K562 (cell line): ENCODE measurements around the gene HEXIM2. TPM values are rescaled to one million over a fixed set of nuclear protein-coding genes. Genes with fewer than 3 reads are reported as not detected.

Experiments
- ATF1 ChIP-seq, 2 experiments: fragments of 450-650 bp in 1 of 2; IDR thresholded peaks; 2 replicates each; pipeline ENCODE4 v1.6.1; 2016; ENCODE audit warnings: missing compliant biosample characterization in 1 of 2, missing genetic modification characterization in 1 of 2
- ESRRA ChIP-seq: fragments of 450-650 bp; IDR thresholded peaks from 2 replicates; pipeline ENCODE4 v1.6.1; 2014; ENCODE audit warnings: low read depth, mild to moderate bottlenecking, moderate library complexity, borderline replicate concordance
- FUS ChIP-seq: fragments of 200-400 bp; formaldehyde crosslinking; optimal IDR thresholded peaks from 2 replicates; pipeline ENCODE3; 2017; ENCODE audit warnings: low read depth, low read length
- GABPA ChIP-seq: fragments of 200-800 bp; sonication (Bioruptor generic); conservative IDR thresholded peaks from 2 replicates; pipeline ENCODE4 v1.6.1; 2016; ENCODE audit warnings: low read depth, missing genetic modification characterization, missing compliant biosample characterization
- HEY1 ChIP-seq: fragments of 250-450 bp; sonication (Bioruptor Pico); IDR thresholded peaks from 2 replicates; pipeline ENCODE4 v1.5.0; 2020; ENCODE audit warnings: mild to moderate bottlenecking, moderate library complexity, borderline replicate concordance
- ILF3 ChIP-seq: fragments of 450-650 bp; IDR thresholded peaks from 2 replicates; pipeline ENCODE4 v1.6.1; 2018; ENCODE audit warnings: antibody characterized with exemption, mild to moderate bottlenecking, moderate library complexity, borderline replicate concordance
- KDM2B ChIP-seq: fragments of 250-450 bp; sonication (Bioruptor Pico); IDR thresholded peaks from 2 replicates; pipeline ENCODE4 v1.8.0; 2021; ENCODE audit warnings: mild to moderate bottlenecking, moderate library complexity
- NR3C1 ChIP-seq: sonication (generic); formaldehyde crosslinking; IDR thresholded peaks from 2 replicates; pipeline ENCODE4 v1.8.1; 2022; ENCODE audit warnings: missing genetic modification reagents
- NRF1 ChIP-seq, 2 experiments: fragments of 450-650 bp; IDR thresholded peaks in 1 of 2; conservative IDR thresholded peaks in 1 of 2; 2 replicates each; pipeline ENCODE4 v1.6.1; 2014; ENCODE audit warnings: mild to moderate bottlenecking in 2 of 2
- POLR2AphosphoS2 ChIP-seq: IDR thresholded peaks from 2 replicates; pipeline ENCODE4 v1.6.1; 2012; ENCODE audit warnings: low read length, improper control_type of control experiment
- PTTG1 ChIP-seq: fragments of 450-650 bp; IDR thresholded peaks from 2 replicates; pipeline ENCODE4 v1.6.1; 2016; ENCODE audit warnings: low read depth, mild to moderate bottlenecking, missing genetic modification characterization, missing compliant biosample characterization
- SMAD1 ChIP-seq: fragments of 150-350 bp; IDR thresholded peaks from 2 replicates; pipeline ENCODE4 v1.6.1; 2014; ENCODE audit warnings: low read length, low read depth; ENCODE audit not compliant: partially characterized antibody
- SMARCE1 ChIP-seq: fragments of 450-650 bp; IDR thresholded peaks from 2 replicates; pipeline ENCODE4 v1.7.1; 2016; ENCODE audit warnings: mild to moderate bottlenecking
- SMC3 ChIP-seq: conservative IDR thresholded peaks from 2 replicates; pipeline ENCODE4 v1.6.1; 2011; ENCODE audit warnings: low read depth, low read length, improper control_type of control experiment; ENCODE audit not compliant: insufficient read depth
- STAT5B ChIP-seq: fragments of 250-450 bp; sonication (Bioruptor Pico); IDR thresholded peaks from 2 replicates; pipeline ENCODE4 v1.8.0; 2021; ENCODE audit warnings: mild to moderate bottlenecking, inconsistent platforms
- ZBTB7A ChIP-seq: IDR thresholded peaks from 2 replicates; pipeline ENCODE4 v1.6.1; 2011; ENCODE audit warnings: low read depth, mild to moderate bottlenecking, low read length, moderate library complexity, borderline replicate concordance; ENCODE audit not compliant: control insufficient read depth
- ZNF121 ChIP-seq: sonication (generic); formaldehyde crosslinking; conservative IDR thresholded peaks from 2 replicates; pipeline ENCODE4 v1.8.0; 2022; ENCODE audit warnings: missing genetic modification reagents
- ZNF232 ChIP-seq: sonication (generic); formaldehyde crosslinking; IDR thresholded peaks from 2 replicates; pipeline ENCODE4 v1.8.0; 2022; ENCODE audit warnings: mild to moderate bottlenecking, missing genetic modification reagents
- polyA plus RNA-seq, 8 experiments: library from polyadenylated mRNA; depleted of rRNA in 4 of 8; stranded (reverse) in 5 of 8; unstranded in 3 of 8; fragments of >200 nt; fragmentation: Nextera tagmentation in 2 of 8; fragmentation: Illumina TruSeq in 1 of 8; extraction: Ambion mirVana in 2 of 8; extraction: Trizol in 1 of 8; gene quantifications; 2 replicates each; pipeline versions ENCODE4 v1.2.1 to v1.2.3, GENCODE V29; 2011 to 2014; ENCODE audit warnings: inconsistent platforms in 1 of 8, missing spikeins in 1 of 8
- total RNA-seq, 7 experiments: library from RNA; depleted of rRNA in 6 of 7; stranded (reverse); fragments of >200 nt in 6 of 7; fragmentation: Illumina TruSeq in 2 of 7; extraction: Trizol in 2 of 7; gene quantifications; 2 replicates each; pipeline versions ENCODE4 v1.2.1 to v1.2.3, GENCODE V29; 2011 to 2021; ENCODE audit warnings: low replicate concordance in 1 of 7
- TF ChIP-seq, protein P1 (sequence below), 2 experiments: fragments of 150-350 bp in 1 of 2; IDR thresholded peaks; 2 replicates each; pipeline ENCODE4 v1.6.1; 2012 to 2016; ENCODE audit warnings: low read depth in 2 of 2, low read length in 2 of 2, mild to moderate bottlenecking in 1 of 2, moderate library complexity in 1 of 2
- TF ChIP-seq, protein P2 (sequence below), 2 experiments: fragments of 450-650 bp; IDR thresholded peaks; 2 replicates each; pipeline ENCODE4 v1.6.1; 2016
- TF ChIP-seq, protein P3 (sequence below): sonication (generic); formaldehyde crosslinking; IDR thresholded peaks from 2 replicates; pipeline ENCODE4 v1.8.1; 2023; ENCODE audit warnings: mild to moderate bottlenecking, missing genetic modification reagents

HEXIM2 gene
- total and polyA plus RNA-seq, 9 of the 15 experiments (the other 6 are each of a cell fraction or from before 2014, with no cell fraction given) = 0.69 to 3.4 (median 1.1) TPM; not detected in 2

DNA sequence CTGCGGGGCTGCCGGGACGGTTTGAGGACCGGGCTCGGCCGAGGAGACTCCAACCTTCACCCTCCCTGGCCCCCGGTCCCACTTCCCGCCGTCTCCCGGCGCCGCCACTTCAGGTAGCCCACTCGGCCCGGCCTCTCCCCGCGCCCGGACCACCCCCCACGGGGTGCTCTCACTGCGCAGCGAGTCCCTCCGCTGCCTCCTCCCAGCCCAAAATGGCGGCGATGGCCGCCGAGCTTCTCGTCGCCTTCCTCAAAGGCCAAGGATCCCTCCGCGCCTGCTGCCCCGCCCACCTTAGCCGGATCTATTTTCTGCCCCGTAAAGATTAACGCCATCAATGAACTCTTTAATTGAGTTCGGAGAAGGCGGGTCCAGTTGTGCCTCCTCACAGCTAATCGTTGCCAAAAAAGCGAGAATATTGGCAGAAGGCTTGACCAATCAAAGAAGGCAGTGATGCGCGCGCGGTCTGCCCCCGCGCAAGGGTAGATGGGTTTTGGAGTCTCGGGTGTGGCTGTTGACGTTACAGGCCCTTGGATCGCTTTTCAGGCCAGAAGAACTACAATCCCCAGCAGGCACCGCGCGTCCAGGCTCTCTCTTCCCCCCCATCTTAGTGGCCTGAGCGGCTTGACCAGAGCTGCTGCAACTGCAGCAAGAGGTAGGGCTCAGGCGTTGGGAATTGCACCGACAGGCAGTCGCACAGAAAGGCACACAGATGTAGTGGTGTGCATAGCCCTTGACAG is at the start of gene HEXIM2 (continued):
- TF ChIP-seq, protein P1, sequence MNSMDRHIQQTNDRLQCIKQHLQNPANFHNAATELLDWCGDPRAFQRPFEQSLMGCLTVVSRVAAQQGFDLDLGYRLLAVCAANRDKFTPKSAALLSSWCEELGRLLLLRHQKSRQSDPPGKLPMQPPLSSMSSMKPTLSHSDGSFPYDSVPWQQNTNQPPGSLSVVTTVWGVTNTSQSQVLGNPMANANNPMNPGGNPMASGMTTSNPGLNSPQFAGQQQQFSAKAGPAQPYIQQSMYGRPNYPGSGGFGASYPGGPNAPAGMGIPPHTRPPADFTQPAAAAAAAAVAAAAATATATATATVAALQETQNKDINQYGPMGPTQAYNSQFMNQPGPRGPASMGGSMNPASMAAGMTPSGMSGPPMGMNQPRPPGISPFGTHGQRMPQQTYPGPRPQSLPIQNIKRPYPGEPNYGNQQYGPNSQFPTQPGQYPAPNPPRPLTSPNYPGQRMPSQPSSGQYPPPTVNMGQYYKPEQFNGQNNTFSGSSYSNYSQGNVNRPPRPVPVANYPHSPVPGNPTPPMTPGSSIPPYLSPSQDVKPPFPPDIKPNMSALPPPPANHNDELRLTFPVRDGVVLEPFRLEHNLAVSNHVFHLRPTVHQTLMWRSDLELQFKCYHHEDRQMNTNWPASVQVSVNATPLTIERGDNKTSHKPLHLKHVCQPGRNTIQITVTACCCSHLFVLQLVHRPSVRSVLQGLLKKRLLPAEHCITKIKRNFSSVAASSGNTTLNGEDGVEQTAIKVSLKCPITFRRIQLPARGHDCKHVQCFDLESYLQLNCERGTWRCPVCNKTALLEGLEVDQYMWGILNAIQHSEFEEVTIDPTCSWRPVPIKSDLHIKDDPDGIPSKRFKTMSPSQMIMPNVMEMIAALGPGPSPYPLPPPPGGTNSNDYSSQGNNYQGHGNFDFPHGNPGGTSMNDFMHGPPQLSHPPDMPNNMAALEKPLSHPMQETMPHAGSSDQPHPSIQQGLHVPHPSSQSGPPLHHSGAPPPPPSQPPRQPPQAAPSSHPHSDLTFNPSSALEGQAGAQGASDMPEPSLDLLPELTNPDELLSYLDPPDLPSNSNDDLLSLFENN (IDR thresholded peaks at IDR 0.05; ENCODE audit: low read depth in 2 of 2, low read length in 2 of 2) = peak in 1 of 2 experiments; percentile 57; a peak in 1 of 4 replicates
- TF ChIP-seq ZBTB7A = peak; percentile 63; the same call in 1 of the 2 replicates
- no peak for TF ChIP-seq HEY1
- TF ChIP-seq, protein P2, sequence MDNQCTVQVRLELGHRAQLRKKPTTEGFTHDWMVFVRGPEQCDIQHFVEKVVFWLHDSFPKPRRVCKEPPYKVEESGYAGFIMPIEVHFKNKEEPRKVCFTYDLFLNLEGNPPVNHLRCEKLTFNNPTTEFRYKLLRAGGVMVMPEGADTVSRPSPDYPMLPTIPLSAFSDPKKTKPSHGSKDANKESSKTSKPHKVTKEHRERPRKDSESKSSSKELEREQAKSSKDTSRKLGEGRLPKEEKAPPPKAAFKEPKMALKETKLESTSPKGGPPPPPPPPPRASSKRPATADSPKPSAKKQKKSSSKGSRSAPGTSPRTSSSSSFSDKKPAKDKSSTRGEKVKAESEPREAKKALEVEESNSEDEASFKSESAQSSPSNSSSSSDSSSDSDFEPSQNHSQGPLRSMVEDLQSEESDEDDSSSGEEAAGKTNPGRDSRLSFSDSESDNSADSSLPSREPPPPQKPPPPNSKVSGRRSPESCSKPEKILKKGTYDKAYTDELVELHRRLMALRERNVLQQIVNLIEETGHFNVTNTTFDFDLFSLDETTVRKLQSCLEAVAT (IDR thresholded peaks at IDR 0.05) = peak; percentile 74 to 84
- peak; percentile 58 for TF ChIP-seq ESRRA
- TF ChIP-seq STAT5B = no peak
- TF ChIP-seq KDM2B (CRISPR knock-in tag) = peak; percentile 80; the same call in 1 of the 2 replicates
- peak; percentile 97 to 98 for TF ChIP-seq NRF1 (conservative IDR thresholded peaks at IDR 0.05 in 1 of 2, IDR thresholded peaks at IDR 0.05 in 1 of 2)
- no peak for TF ChIP-seq ZNF232
- TF ChIP-seq SMC3 = no peak
- no peak for TF ChIP-seq ZNF121 (CRISPR knock-in tag)
- TF ChIP-seq ATF1 (CRISPR knock-in tag; IDR thresholded peaks at IDR 0.05) = 0 out of 2 replicates have a peak, but pooled peaks have one; percentile 61
- TF ChIP-seq ATF1 (tag; IDR thresholded peaks at IDR 0.05) = peak; percentile 97
- TF ChIP-seq, protein P3, sequence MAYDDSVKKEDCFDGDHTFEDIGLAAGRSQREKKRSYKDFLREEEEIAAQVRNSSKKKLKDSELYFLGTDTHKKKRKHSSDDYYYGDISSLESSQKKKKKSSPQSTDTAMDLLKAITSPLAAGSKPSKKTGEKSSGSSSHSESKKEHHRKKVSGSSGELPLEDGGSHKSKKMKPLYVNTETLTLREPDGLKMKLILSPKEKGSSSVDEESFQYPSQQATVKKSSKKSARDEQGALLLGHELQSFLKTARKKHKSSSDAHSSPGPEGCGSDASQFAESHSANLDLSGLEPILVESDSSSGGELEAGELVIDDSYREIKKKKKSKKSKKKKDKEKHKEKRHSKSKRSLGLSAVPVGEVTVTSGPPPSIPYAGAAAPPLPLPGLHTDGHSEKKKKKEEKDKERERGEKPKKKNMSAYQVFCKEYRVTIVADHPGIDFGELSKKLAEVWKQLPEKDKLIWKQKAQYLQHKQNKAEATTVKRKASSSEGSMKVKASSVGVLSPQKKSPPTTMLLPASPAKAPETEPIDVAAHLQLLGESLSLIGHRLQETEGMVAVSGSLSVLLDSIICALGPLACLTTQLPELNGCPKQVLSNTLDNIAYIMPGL (CRISPR knock-in tag) = peak; percentile 83; the same call in 1 of the 2 replicates
- TF ChIP-seq SMARCE1 = no peak
- no peak for TF ChIP-seq POLR2AphosphoS2
- TF ChIP-seq GABPA = peak; percentile 70
- no peak for TF ChIP-seq PTTG1 (tag)
- TF ChIP-seq NR3C1 = no peak
- no peak for TF ChIP-seq FUS
- no peak; the same call in 1 of the 2 replicates for TF ChIP-seq ILF3
- TF ChIP-seq SMAD1 = peak; percentile 79
